NCI-H2081 treated with DMSO at 0.1 percent for 48 hours (cell line): Measurements from ENCODE around the gene ANK2.
"Not testable (repeated sequence)": the region's sequence is repeated elsewhere in the genome, so short reads cannot be mapped to it uniquely, and the experiment has no call there.

ENCODE experiments used
- DNase-seq: peaks from one replicate; lab custom pipeline; 2025; lab: John Stamatoyannopoulos, UW

The ANK2 gene

DNA sequence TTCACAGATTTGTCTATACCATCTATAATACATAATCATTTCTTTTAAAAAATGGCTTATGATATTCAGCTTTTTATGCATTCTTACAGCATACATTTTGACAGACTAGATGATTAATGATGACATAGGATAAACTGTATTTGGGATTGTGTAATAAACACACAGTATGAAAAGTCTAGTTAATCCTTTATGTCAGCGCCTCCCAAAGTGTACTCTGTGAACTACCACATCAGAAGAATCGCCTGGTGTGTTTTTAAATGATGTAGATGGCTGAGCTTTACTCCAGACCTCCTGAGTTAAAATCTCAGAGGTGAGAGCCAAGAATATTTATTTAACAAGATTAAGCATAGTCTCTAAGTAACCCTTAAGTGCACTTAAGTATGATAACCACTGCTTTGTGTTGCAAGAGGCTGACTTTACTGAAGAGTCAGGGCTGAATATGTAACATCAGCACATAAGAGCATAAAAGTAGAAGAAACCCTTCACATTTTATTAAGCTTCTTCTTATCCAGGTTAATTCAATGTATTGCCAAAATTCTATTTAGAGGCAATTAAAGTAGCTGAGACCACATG lies 104.2 kb downstream of the ANK2 start:
- DNase-seq: no peak

GRCh38 chr4:113154281-113154680 lies 104.8 kb downstream of the ANK2 start:
- DNase-seq: no peak

- no peak for DNase-seq
These were observed 107.8 kb downstream of the ANK2 start for GRCh38 chr4:113157086-113157857.

DNA sequence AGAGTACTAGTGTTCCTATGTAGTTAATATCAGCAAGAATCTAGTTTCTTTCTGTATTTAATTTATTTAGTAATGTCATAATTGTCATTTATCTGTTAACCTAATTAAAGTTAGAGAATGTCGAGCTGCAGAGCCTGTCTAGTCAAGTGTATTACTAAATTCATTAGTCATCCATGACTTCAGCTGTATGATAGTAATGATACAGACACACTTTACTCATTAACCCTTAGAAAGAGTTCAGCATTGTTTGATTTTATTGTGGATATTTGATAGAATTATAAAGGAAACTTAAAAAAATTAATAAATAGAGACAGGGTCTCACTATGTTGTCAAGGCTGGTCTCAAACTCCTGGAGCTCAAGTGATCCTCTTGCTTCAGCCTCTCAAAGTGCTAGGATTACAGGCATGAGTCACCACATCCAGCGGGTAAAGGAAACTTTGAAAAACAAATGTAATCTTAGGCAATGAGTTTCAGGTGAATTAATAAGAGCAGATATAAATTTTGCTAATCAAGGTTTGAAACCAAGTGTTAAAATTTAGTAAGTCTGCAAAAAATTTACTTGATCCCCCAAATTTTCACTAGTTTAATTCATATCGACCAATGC lies 110.6 kb downstream of the ANK2 start:
- DNase-seq: no peak

DNA sequence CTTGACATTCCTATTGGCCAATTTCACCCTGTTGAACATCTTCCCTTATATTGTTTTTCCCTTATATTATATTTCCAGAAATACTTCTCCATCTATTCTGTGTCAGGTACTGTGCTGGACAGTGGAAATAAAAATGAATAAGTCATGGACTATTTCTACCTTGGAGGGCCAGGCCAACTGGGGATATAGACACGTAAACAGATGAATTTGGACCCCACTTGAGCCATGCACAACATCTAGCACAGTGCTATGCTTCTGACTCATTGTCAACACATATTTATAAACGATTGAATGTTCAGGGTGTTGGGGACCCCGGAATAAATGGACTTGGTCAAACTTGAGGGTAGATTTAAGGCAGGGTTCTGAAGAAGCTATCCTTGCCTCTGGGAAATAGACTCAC lies 111.1 kb downstream of the ANK2 start:
- no peak for DNase-seq

DNA sequence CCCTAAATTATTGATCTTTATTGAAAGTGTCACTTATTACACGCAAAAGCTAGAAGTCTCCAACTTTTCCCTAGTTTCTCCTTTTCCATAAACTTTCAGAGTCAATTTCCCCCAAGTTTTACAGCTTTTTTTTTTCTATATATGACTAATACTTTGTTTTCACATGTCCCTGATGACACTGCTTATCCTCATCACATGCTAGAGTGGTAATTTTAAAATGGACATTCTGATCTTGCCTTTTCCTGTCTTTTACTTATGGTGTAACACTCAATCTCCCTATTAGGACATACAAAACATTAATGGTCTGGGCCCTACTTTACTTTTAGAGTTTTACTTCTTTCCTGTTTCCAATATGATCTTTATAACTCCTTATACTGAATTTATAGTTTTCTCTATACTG lies 112.6 kb downstream of the ANK2 start:
- no peak for DNase-seq

GRCh38 chr4:113169368-113169767 lies 119.9 kb downstream of the ANK2 start:
- no peak for DNase-seq

GRCh38 chr4:113170115-113170804 lies 120.8 kb downstream of the ANK2 start:
- DNase-seq: no peak

DNA sequence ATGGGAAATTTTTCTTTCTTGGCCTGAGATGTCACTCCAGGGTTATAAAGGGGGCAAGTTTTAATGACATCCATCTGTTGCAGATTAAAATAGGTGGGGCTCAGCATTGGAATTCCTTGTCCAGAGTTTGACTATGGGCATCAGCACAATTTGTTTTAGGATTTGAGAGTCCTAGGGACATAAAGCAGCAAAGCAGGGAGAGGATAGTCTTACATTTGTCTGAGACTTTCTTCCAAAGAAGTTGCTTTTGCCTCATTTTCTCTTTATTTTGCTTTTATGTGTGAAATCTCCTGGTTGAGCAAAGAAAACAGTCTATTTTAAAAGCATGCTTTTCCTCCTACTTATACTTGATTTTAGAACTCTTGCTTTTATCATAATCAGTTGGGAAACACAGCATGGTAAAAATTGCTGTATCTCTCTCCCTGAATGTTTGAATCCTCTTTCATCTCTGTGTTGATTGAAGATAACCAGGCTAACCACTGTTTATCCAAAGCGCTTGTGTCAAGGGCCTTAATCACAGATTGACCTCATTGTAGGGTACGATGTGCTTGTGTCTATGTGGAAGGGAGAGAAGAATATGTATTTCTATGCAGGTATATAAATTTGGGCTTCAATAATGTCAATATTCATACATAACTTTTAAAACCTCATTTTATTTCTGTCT lies 121.5 kb downstream of the ANK2 start:
- no peak for DNase-seq

DNA sequence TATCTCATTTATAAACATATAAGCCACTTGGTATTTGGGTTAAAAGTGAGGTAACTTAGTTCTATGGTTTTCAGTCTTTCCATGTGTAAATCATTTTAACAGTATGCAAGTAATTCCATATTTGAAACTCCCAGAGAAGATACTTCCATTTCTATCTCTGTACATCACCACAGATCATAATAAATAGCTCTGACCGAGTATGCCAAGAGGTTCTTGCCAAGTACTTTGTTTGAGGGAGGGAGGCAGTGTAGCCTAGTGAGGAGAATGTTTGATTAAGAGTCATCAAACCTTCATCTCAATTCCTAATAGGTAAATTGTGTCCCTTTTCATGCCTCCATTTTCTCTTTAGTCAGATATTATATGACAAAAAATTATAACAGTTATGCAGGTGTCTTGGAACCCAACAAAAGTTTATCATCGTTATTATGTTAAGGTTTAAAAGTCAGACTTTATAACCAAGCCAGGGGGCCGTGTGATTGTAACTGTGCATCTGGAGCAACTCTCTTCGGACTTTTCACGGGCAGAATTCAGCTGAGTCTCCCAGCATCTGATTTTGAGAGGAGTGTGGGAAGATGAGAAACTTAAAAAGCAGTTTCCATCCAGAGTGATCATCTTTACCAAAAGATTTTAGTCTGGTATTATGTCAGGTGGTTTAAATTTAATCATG lies 123.8 kb downstream of the ANK2 start:
- no peak for DNase-seq

GRCh38 chr4:113173793-113174264 lies 124.4 kb downstream of the ANK2 start:
- no peak for DNase-seq

DNA sequence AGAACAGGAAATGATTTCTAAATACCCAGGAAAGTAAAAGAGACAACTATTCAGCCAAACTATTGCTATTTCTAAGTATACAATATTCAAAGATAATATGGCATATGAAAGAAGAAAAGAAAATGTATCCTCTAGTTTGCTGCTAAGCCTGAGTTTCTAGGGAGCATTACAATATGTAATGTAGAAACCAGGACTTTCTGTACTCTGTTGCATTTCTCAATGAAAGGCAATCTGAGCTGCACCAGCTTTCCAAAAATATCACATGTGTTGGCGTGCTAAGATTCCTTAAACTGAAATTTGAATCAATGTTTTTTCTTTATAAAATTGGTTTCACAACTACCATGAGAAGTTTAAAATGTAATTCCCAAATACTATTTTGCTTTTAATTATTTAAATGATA lies 129.6 kb downstream of the ANK2 start:
- no peak for DNase-seq

- no peak for DNase-seq
These were observed 130.5 kb downstream of the ANK2 start for GRCh38 chr4:113179996-113180395.

DNA sequence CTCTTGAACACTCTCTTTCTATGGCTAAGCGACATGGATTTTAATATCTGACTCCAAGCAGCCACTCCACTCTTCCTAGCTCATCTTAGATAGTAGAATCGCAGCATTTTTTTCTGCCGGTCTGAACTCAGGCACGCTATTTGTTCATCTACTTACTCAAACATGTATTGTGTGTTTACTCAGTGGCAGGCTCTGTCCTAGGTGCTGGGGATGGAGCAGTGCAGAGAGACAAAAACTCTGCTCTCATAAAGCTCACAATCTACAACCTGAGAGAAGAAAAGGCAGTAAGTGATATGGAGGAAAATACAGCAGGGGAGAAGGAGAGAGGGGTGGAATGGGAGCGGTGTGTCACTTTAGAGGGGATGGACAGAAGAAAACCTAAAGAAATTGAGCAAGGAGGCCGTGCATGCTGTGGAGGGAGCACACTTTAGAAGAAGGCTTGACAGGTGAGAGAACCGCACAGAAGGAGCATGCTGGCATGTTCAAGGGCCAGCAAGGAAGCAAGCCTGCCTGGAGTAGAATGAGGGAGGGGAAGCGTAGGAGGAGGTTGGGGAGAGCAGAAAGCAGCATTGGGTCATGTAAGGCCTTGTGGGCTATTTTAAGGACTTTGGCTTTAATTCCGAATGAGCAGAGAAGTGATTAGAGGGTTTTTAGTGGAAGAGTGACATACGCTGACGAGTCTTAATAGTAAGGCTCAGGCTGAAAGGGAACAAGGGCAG lies 132.0 kb downstream of the ANK2 start:
- DNase-seq: no peak

DNA sequence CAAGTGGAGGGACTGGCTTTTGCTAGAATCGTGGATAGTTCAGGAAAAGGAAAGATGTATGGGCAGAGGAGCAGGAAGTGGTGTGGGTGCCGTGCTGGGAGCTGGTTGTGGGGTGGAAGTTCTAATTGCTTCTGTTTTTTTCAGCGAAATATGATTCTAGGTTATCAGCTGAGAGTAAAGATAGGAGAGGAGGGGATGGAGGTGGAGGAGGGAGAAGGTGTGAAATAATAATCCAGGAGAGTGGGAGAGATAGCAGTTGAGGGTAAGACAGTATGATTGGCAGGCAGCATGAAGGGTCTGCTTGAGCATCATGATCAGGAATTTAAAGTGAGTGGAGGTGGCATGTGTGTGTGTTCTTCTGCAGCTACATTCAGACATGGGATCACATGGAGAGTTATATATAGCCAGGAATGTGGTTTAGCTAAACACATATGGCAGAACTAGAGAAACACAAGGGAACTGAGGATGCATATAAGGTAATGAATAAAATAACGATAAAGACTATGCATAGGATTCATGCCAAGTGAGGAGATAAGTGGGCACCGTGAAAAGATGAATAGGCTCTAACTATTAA lies 133.7 kb downstream of the ANK2 start:
- DNase-seq: no peak

DNA sequence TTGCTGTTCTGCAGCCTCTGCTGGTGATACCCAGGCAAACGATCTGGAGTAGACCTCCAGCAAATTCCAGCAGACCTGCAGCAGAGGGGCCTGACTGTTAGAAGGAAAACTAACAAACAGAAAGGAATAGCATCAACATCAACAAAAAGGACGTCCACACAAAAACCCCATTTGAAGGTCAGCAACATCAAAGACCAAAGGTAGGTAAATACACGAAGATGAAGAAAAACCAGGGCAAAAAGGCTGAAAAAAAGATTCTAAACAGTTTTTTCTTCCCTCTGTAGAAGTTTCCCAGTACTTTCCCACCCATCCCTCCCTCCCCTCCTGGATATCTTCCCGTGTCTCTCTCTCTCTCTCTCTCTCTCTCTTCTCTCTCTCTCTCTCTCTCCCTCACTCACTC lies 136.8 kb downstream of the ANK2 start:
- DNase-seq: not testable (repeated sequence)

- DNase-seq: no peak
These were observed 137.5 kb downstream of the ANK2 start for GRCh38 chr4:113186913-113187312.

GRCh38 chr4:113187358-113187757 lies 137.9 kb downstream of the ANK2 start:
- DNase-seq: no peak

DNA sequence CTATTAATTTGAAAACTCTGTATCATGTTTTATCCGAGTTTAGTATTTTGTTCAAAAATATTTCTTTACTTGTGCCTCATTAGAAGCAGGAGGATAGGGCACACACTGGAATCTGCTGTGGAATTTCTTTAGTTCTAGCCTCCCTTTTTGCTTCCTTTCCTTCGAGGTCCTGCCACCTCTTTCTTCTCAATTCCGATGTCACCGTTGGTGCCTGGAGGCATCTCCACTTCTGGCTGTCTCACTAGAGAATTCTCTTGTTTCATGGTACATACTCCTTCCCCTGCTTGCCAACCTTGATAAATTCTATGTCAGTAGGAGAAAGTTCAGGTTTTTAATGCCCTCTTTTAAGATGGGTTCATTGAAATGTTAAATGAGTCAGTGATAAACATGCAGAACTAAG lies 140.1 kb downstream of the ANK2 start:
- no peak for DNase-seq

- DNase-seq: no peak
These were observed 159.7 kb downstream of the ANK2 start for GRCh38 chr4:113209153-113209552.
